DND-41 (cell line): Measurements from ENCODE around the gene STAG1.

ENCODE experiments used
- CTCF ChIP-seq: IDR thresholded peaks from 2 replicates; pipeline ENCODE4 v1.5.1; 2012; ENCODE audit warnings: borderline replicate concordance, low read length, moderate library complexity, mild to moderate bottlenecking; ENCODE audit not compliant: poor library complexity, severe bottlenecking; ENCODE audit errors: extremely low read depth
- EZH2 ChIP-seq: IDR thresholded peaks from 3 replicates; pipeline ENCODE4 v1.6.1; 2012; ENCODE audit warnings: borderline replicate concordance, low read depth, mild to moderate bottlenecking, moderate library complexity, low read length, inconsistent platforms; ENCODE audit not compliant: severe bottlenecking

GRCh38 chr3:136444581-136444980 is 307.6 kb downstream of the STAG1 start:
- TF ChIP-seq CTCF, result no peak
- no peak for TF ChIP-seq EZH2
